ENCODE data around the gene NFATC2. TPM values are rescaled to one million over a fixed set of nuclear protein-coding genes. Genes with fewer than 3 reads are reported as not detected.

The NFATC2 gene
- total and polyA plus RNA-seq, 2 of the 8 experiments (the other 6 are each of a cell fraction or from before 2014, with no cell fraction given) = 0.27 to 0.91 TPM

GRCh38 chr20:51432251-51432784 lies 110.2 kb downstream of the NFATC2 start (continued):
- TF ChIP-seq, protein P1, sequence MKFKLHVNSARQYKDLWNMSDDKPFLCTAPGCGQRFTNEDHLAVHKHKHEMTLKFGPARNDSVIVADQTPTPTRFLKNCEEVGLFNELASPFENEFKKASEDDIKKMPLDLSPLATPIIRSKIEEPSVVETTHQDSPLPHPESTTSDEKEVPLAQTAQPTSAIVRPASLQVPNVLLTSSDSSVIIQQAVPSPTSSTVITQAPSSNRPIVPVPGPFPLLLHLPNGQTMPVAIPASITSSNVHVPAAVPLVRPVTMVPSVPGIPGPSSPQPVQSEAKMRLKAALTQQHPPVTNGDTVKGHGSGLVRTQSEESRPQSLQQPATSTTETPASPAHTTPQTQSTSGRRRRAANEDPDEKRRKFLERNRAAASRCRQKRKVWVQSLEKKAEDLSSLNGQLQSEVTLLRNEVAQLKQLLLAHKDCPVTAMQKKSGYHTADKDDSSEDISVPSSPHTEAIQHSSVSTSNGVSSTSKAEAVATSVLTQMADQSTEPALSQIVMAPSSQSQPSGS (IDR thresholded peaks at IDR 0.05; ENCODE audit: low read length) = no peak
